A549 treated with GW870086 at 1 μM for 4 hours (cell line): ENCODE data around the gene TAX1BP1. TPM values are rescaled to one million over a fixed set of nuclear protein-coding genes. Genes with fewer than 3 reads are reported as not detected.

Experiments used
- total RNA-seq: library from RNA; stranded (reverse); fragments of 200-300 nt; extraction: Qiagen RNA extraction; gene quantifications from 5 replicates; pipeline ENCODE4 v1.2.3, GENCODE V29; 2022; ENCODE audit warnings: low read depth

TAX1BP1 gene
- total RNA-seq: 61.1 to 95.3 TPM (median 76.9 TPM) in 5 replicates

DNA sequence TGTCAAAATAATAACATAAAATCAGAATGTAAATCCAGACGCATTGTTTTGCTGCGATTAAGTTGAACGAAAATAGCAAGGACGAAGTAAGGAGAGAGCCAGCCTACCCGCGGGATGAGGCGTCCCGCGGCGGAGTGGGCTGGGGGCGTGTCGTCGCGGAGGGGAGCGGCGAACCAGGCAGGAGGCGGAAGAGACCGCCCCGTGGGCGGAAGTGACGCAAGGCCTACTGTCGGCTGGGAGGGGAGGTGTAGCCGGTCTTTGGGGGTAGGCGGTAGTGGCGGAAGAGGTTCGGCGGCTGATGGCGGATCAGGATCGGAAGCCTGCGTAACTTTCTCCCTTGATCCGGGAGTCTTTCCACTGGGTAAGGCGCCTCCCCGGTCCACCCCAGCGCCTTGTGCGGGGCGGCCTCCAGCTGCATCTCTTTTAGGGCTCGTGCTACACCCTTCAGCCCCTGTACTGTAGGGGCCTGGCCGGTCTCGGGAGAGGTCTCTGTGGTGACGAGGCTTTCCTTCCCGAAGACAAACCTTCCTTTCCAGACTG, at the start of gene TAX1BP1:
Gene TAX1BP1, plus strand, starts transcription at position 254 of the 540 bp plus-strand sequence. CDS start 8,363 bp downstream, outside the sequence.

Other genes with a start within 250 kb of the TAX1BP1 start
- 35.5 to 44.2 TPM (median 44.0 TPM) in 5 replicates for gene HIBADH, start 77.3 kb upstream of the TAX1BP1 start, total RNA-seq